Endothelial cell of umbilical vein (primary cell): ENCODE data around the gene WAPL. TPM values are rescaled to one million over a fixed set of nuclear protein-coding genes. Genes with fewer than 3 reads are reported as not detected.

Source experiments
- BruUV-seq: library from RNA; stranded (reverse); fragments of 400-500 nt; replicated peaks from 2 replicates; lab custom pipeline; 2021; lab: Mats Ljungman, UMichigan
- CTCF ChIA-PET: fragments of 300-600, 350-600 bp; sonication (Branson Sonifier 250); formaldehyde crosslinking; loops from one replicate; lab custom pipeline; 2021; ENCODE audit warnings: antibody characterized with exemption, inconsistent platforms; lab: Charles Lee
- POLR2A ChIA-PET: fragments of 300-600, 350-600 bp; sonication (Branson Sonifier 250); formaldehyde crosslinking; loops from one replicate; lab custom pipeline; 2021; ENCODE audit warnings: antibody characterized with exemption, inconsistent platforms; lab: Charles Lee
- DNase-seq: peaks from one replicate; pipeline ENCODE4 v3.0.0-alpha.2; 2011; ENCODE audit warnings: low read depth, low spot score
- FAIRE-seq: peaks from 2 replicates; lab custom pipeline; 2011; peaks lifted over from hg19 to GRCh38; lab: Jason Lieb, UNC
- H2AFZ ChIP-seq: 2 replicates; pipeline ENCODE4 v1.6.0; 2012; ENCODE audit warnings: low read depth, low read length, control low read depth, inconsistent platforms
- H3K27ac ChIP-seq: 2 replicates; pipeline ENCODE4 v1.5.1; 2011; ENCODE audit warnings: low read depth, mild to moderate bottlenecking, control low read depth, low read length, moderate library complexity; ENCODE audit not compliant: insufficient read depth
- H3K27me3 ChIP-seq, 2 experiments: 2 replicates each; pipeline versions ENCODE4 v1.6.0 to v1.6.1; 2011; ENCODE audit warnings: low read length in 2 of 2, mixed read lengths in 1 of 2; ENCODE audit not compliant: control insufficient read depth in 2 of 2, insufficient read depth in 2 of 2
- H3K36me3 ChIP-seq, 2 experiments: 2 replicates in 1 of 2; 3 replicates in 1 of 2; pipeline ENCODE4 v1.5.1; 2011; ENCODE audit warnings: low read length in 2 of 2, mild to moderate bottlenecking in 1 of 2, moderate library complexity in 1 of 2; ENCODE audit not compliant: control insufficient read depth in 2 of 2, insufficient read depth in 2 of 2; ENCODE audit errors: extremely low read depth in 1 of 2
- H3K4me1 ChIP-seq: 3 replicates; pipeline ENCODE4 v1.5.1; 2011; ENCODE audit warnings: mild to moderate bottlenecking, low read length; ENCODE audit not compliant: control insufficient read depth, insufficient read depth; ENCODE audit errors: extremely low read depth
- H3K4me2 ChIP-seq: 2 replicates; pipeline ENCODE4 v1.6.1; 2011; ENCODE audit warnings: low read length, control low read depth, mixed read lengths; ENCODE audit not compliant: insufficient read depth
- H3K4me3 ChIP-seq, 3 experiments: fragments of 200-600 bp in 1 of 3; sonication (generic), shearing (Covaris generic) in 1 of 3; replicated peaks in 1 of 3; 2 replicates each; pipeline ENCODE4 v1.5.1; 2011 to 2016; ENCODE audit warnings: control low read depth in 3 of 3, low read length in 3 of 3, mild to moderate bottlenecking in 2 of 3, inconsistent platforms in 1 of 3, low read depth in 1 of 3, moderate library complexity in 1 of 3; ENCODE audit not compliant: insufficient read depth in 1 of 3
- H3K79me2 ChIP-seq: 2 replicates; pipeline ENCODE4 v1.6.0; 2012; ENCODE audit warnings: low read length, inconsistent platforms; ENCODE audit not compliant: control insufficient read depth, insufficient read depth
- H3K9ac ChIP-seq: replicated peaks from 2 replicates; pipeline ENCODE3; 2011; ENCODE audit warnings: low read length, control low read depth; ENCODE audit not compliant: insufficient read depth; ENCODE audit errors: extremely low read depth
- H3K9me1 ChIP-seq: replicated peaks from 3 replicates; pipeline ENCODE4 v1.6.0; 2011; ENCODE audit warnings: mild to moderate bottlenecking, low read length; ENCODE audit not compliant: control insufficient read depth, insufficient read depth; ENCODE audit errors: extremely low read depth
- H3K9me3 ChIP-seq: replicated peaks from 2 replicates; pipeline ENCODE4 v1.5.1; 2012; ENCODE audit warnings: low read length, inconsistent platforms; ENCODE audit not compliant: control insufficient read depth, insufficient read depth
- H4K20me1 ChIP-seq: replicated peaks from 2 replicates; pipeline ENCODE3; 2011; ENCODE audit warnings: mild to moderate bottlenecking, low read length; ENCODE audit not compliant: control insufficient read depth, insufficient read depth; ENCODE audit errors: extremely low read depth
- EZH2 ChIP-seq: IDR thresholded peaks from 2 replicates; pipeline ENCODE4 v1.6.1; 2012; ENCODE audit warnings: borderline replicate concordance, low read depth, mild to moderate bottlenecking, moderate library complexity, low read length, inconsistent platforms; ENCODE audit not compliant: severe bottlenecking
- FOS ChIP-seq: IDR thresholded peaks from 2 replicates; pipeline ENCODE4 v1.6.1; 2011; ENCODE audit warnings: mild to moderate bottlenecking, low read length, moderate library complexity, borderline replicate concordance; ENCODE audit not compliant: insufficient read depth
- GATA2 ChIP-seq: IDR thresholded peaks from 2 replicates; pipeline ENCODE4 v1.7.0; 2011; ENCODE audit warnings: low read depth, mild to moderate bottlenecking, moderate library complexity, mixed read lengths, low read length; ENCODE audit not compliant: insufficient read length, insufficient read depth
- JUN ChIP-seq: IDR thresholded peaks from 2 replicates; pipeline ENCODE4 v1.6.1; 2011; ENCODE audit warnings: borderline replicate concordance, low read depth; ENCODE audit not compliant: insufficient read length, insufficient read depth
- MYC ChIP-seq: IDR thresholded peaks from one replicate; pipeline ENCODE4 v1.6.1; 2011; ENCODE audit warnings: mild to moderate bottlenecking, low read depth, low read length
- POLR2A ChIP-seq: IDR thresholded peaks from 2 replicates; pipeline ENCODE4 v1.6.1; 2012; ENCODE audit warnings: low read depth, mild to moderate bottlenecking, control low read depth, low read length
- POLR2AphosphoS5 ChIP-seq: IDR thresholded peaks from 2 replicates; pipeline ENCODE4 v1.6.1; 2012; ENCODE audit warnings: low read depth, mild to moderate bottlenecking, control low read depth, low read length, moderate library complexity; ENCODE audit not compliant: insufficient read depth
- dilution Hi-C: fragments of 300-500 bp; cut with MboI; formaldehyde crosslinking; loops from one replicate; pipeline ENCODE4 v1.15.0; 2019; ENCODE audit warnings: low sequenced_read_pairs; ENCODE audit not compliant: extremely low pct_ligation_motif_present
- intact Hi-C: fragments of 100-400 bp; cut with micrococcal nuclease; formaldehyde crosslinking; loops from one replicate; pipeline ENCODE4 v1.10.0; 2022
- polyA plus RNA-seq, 4 experiments: library from polyadenylated mRNA; depleted of rRNA in 3 of 4; stranded (reverse) in 3 of 4; unstranded in 1 of 4; fragments of >200 nt; gene quantifications; 2 replicates each; pipeline versions ENCODE4 v1.2.1 to v1.2.3, GENCODE V29; 2011 to 2012; ENCODE audit warnings: missing spikeins in 1 of 4
- total RNA-seq: library from RNA; stranded (reverse); gene quantifications from 2 replicates; pipeline ENCODE4 v1.2.3, GENCODE V29; 2021
- TF ChIP-seq, protein P1 (sequence below), 2 donors: IDR thresholded peaks; 1 replicate in 1 of 2; 2 replicates in 1 of 2; pipeline ENCODE4 v1.5.1; 2011; ENCODE audit warnings: low read length in 2 of 2, mild to moderate bottlenecking in 2 of 2, moderate library complexity in 2 of 2, control low read depth in 1 of 2, inconsistent platforms in 1 of 2, low read depth in 1 of 2; ENCODE audit not compliant: insufficient read depth in 1 of 2; ENCODE audit errors: extremely low read depth in 1 of 2
- TF ChIP-seq, protein P2 (sequence below): IDR thresholded peaks from 2 replicates; pipeline ENCODE4 v1.6.1; 2011; ENCODE audit not compliant: insufficient read depth, insufficient read length

Gene WAPL
- total and polyA plus RNA-seq, 2 donors (not counting 3 experiments of a cell fraction or from before 2014, with no cell fraction given) = 9.2 to 35.1 TPM

DNA sequence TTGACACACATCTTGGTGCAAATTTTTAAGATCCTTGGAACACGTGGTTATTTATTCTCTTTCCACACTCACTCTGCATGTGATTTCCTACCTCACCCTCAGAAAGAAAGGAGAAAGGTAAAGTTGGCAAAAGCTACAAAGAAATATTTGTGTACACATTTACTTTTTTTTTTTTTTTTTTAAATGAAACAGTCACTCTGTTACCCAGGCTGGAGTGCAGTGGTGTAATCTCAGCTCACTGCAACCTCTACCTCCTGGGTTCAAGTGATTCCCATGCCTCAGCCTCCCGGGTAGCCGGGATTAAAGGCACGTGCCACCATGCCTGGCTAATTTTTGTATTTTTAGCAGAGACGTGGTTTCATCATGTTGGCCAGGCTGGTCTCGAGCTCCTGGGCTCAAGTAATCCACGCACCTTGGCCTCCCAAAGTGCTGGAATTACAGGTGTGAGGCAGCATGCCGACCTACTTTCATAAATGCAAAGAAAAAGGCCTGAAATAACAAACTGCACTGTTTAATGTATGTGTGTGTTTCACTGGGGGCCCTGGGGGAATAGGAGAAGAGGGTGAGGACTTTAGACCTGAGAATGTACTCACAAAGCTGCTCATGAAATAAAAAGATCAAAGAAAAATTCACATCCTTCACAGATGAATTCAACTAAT is 83.4 kb downstream of the WAPL start:
- H3K27me3 ChIP-seq = no peaks in the 10 kb centered on the region
- H3K9ac ChIP-seq = no peak overlapping the region
- TF ChIP-seq, protein P1, sequence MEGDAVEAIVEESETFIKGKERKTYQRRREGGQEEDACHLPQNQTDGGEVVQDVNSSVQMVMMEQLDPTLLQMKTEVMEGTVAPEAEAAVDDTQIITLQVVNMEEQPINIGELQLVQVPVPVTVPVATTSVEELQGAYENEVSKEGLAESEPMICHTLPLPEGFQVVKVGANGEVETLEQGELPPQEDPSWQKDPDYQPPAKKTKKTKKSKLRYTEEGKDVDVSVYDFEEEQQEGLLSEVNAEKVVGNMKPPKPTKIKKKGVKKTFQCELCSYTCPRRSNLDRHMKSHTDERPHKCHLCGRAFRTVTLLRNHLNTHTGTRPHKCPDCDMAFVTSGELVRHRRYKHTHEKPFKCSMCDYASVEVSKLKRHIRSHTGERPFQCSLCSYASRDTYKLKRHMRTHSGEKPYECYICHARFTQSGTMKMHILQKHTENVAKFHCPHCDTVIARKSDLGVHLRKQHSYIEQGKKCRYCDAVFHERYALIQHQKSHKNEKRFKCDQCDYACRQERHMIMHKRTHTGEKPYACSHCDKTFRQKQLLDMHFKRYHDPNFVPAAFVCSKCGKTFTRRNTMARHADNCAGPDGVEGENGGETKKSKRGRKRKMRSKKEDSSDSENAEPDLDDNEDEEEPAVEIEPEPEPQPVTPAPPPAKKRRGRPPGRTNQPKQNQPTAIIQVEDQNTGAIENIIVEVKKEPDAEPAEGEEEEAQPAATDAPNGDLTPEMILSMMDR (IDR thresholded peaks at IDR 0.05; ENCODE audit: extremely low read depth in 1 of 2, insufficient read depth in 1 of 2, low read depth in 1 of 2, low read length in 2 of 2) = no peak
- TF ChIP-seq POLR2AphosphoS5 (no peak), EZH2 (no peak), JUN (no peak), MYC (no peak), GATA2 (no peak), FOS (no peak), POLR2A (no peak)
- TF ChIP-seq, protein P2, sequence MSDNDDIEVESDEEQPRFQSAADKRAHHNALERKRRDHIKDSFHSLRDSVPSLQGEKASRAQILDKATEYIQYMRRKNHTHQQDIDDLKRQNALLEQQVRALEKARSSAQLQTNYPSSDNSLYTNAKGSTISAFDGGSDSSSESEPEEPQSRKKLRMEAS = no peak
- no peaks in the 10 kb centered on the region for H3K79me2 ChIP-seq
- BruUV-seq = no TSS peak
- DNase-seq = no peak
- dilution Hi-C loops = no loop called here
- H3K9me1 ChIP-seq = no peaks in the 10 kb centered on the region
- no peaks in the 10 kb centered on the region for H3K4me1 ChIP-seq
- H3K4me3 ChIP-seq = no peak overlapping the region
- no peaks in the 10 kb centered on the region for H3K9me3 ChIP-seq
- no peak overlapping the region for H3K27ac ChIP-seq
- intact Hi-C loops = no loop called here
- ChIA-PET POLR2A (no interaction called here), CTCF (interaction anchor here (0.7 kb wide), 1 partner anchor 36 kb away, joined by 3 read pairs; no protein-coding TSS in a partner anchor)
- H2AFZ ChIP-seq = no peak overlapping the region
- H3K4me2 ChIP-seq = no peak overlapping the region
- H3K36me3 ChIP-seq = peaks cover 20 to 29% of the 10 kb centered on the region in 2 experiments
- H4K20me1 ChIP-seq = no peaks in the 10 kb centered on the region
- FAIRE-seq = no peak
